Caco-2 (cell line): ENCODE results near the gene PAK4. TPM values are rescaled to one million over a fixed set of nuclear protein-coding genes. Genes with fewer than 3 reads are reported as not detected.
A peak's percentile ranks its signal among the peaks of the same experiment; 100 is the strongest.

ENCODE experiments used
- BruUV-seq: library from RNA; stranded (reverse); fragments of 400-500 nt; replicated peaks from 2 replicates; lab custom pipeline; 2021; lab: Mats Ljungman, UMichigan
- CTCF ChIA-PET: fragments of 300-600 bp; sonication (Branson Sonifier 250); formaldehyde crosslinking; loops from one replicate; lab custom pipeline; 2022; ENCODE audit warnings: antibody characterized with exemption; lab: Charles Lee
- POLR2A ChIA-PET: fragments of 300-600 bp; sonication (Branson Sonifier 250); formaldehyde crosslinking; loops from one replicate; lab custom pipeline; 2022; ENCODE audit warnings: antibody characterized with exemption; lab: Charles Lee
- DNase-seq, 2 experiments: peaks; one replicate each; pipeline versions ENCODE4 v3.0.0 to v3.0.0-alpha.2; 2020 to 2022
- H3K27me3 ChIP-seq: replicated peaks from 2 replicates; pipeline ENCODE4 v1.6.0; 2011; ENCODE audit warnings: low read length; ENCODE audit not compliant: control insufficient read depth, insufficient read depth
- H3K36me3 ChIP-seq: 2 replicates; pipeline ENCODE4 v1.5.1; 2011; ENCODE audit warnings: low read length; ENCODE audit not compliant: control insufficient read depth, insufficient read depth
- H3K4me1 ChIP-seq: fragments of 250-450 bp; sonication (Bioruptor Pico); 2 replicates; pipeline ENCODE4 v1.5.1; 2020; ENCODE audit warnings: mild to moderate bottlenecking
- H3K4me3 ChIP-seq: 2 replicates; pipeline ENCODE4 v1.5.1; 2011; ENCODE audit warnings: low read depth, mild to moderate bottlenecking, control low read depth, low read length
- H3K9me3 ChIP-seq: fragments of 250-450 bp; sonication (Bioruptor Pico); 2 replicates; pipeline ENCODE4 v1.5.1; 2020; ENCODE audit warnings: mild to moderate bottlenecking, moderate library complexity
- H3K27ac Mint-ChIP-seq: one replicate; pipeline ENCODE4 v1.8.0; 2022; ENCODE audit warnings: mixed read lengths; ENCODE audit not compliant: unreplicated experiment
- H3K27me3 Mint-ChIP-seq: one replicate; pipeline ENCODE4 v1.8.0; 2022; ENCODE audit warnings: mixed read lengths; ENCODE audit not compliant: insufficient read depth, unreplicated experiment
- H3K36me3 Mint-ChIP-seq: one replicate; pipeline ENCODE4 v1.8.0; 2022; ENCODE audit warnings: mild to moderate bottlenecking, mixed read lengths; ENCODE audit not compliant: insufficient read depth, unreplicated experiment
- H3K4me1 Mint-ChIP-seq: one replicate; pipeline ENCODE4 v1.8.0; 2022; ENCODE audit warnings: low read depth, mixed read lengths; ENCODE audit not compliant: unreplicated experiment
- H3K4me3 Mint-ChIP-seq: one replicate; pipeline ENCODE4 v1.8.0; 2022; ENCODE audit warnings: mild to moderate bottlenecking, moderate library complexity, mixed read lengths; ENCODE audit not compliant: unreplicated experiment
- H3K9me3 Mint-ChIP-seq: one replicate; pipeline ENCODE4 v1.8.0; 2022; ENCODE audit warnings: mixed read lengths; ENCODE audit not compliant: unreplicated experiment
- CTCF ChIP-seq, 2 experiments: fragments of 200-600 bp in 1 of 2; IDR thresholded peaks; 1 replicate in 1 of 2; 2 replicates in 1 of 2; pipeline versions ENCODE4 v1.5.1 to v1.8.0; 2011 to 2022; ENCODE audit warnings: antibody characterized with exemption in 1 of 2, control low read depth in 1 of 2, inconsistent platforms in 1 of 2, low read depth in 1 of 2, low read length in 1 of 2, mild to moderate bottlenecking in 1 of 2, moderate library complexity in 1 of 2; ENCODE audit not compliant: insufficient read depth in 1 of 2, severe bottlenecking in 1 of 2, unreplicated experiment in 1 of 2
- intact Hi-C: fragments of 100-400 bp; cut with micrococcal nuclease; formaldehyde crosslinking; loops from one replicate; pipeline ENCODE4 v1.10.0; 2022; ENCODE audit not compliant: unreplicated experiment
- total RNA-seq: library from RNA; stranded (reverse); gene quantifications from 2 replicates; pipeline ENCODE4 v1.2.3, GENCODE V29; 2022

The PAK4 gene
- total RNA-seq, 1 experiment from 2014 or later = 112 TPM

- Mint-ChIP-seq H3K4me1 (peaks cover 58% of the 10 kb centered on the region), H3K9me3 (no peaks in the 10 kb centered on the region), H3K27ac (no peak overlapping the region), H3K36me3 (peaks cover 55% of the 10 kb centered on the region), H3K4me3 (no peak overlapping the region), H3K27me3 (no peaks in the 10 kb centered on the region)
- BruUV-seq = no TSS peak
- Histone ChIP-seq H3K9me3 (peaks cover 4% of the 10 kb centered on the region; the same call in 1 of the 2 replicates), H3K27me3 (no peaks in the 10 kb centered on the region), H3K36me3 (no peaks in the 10 kb centered on the region; the same call in none of the 2 replicates), H3K4me1 (peaks cover 38% of the 10 kb centered on the region), H3K4me3 (no peak overlapping the region)
- TF ChIP-seq CTCF (IDR thresholded peaks at IDR 0.05; ENCODE audit: insufficient read depth in 1 of 2, low read depth in 1 of 2, low read length in 1 of 2, severe bottlenecking in 1 of 2, unreplicated experiment in 1 of 2) = no peak
- intact Hi-C loops = no loop called here
- POLR2A ChIA-PET = no interaction called here
- no peak for DNase-seq
- CTCF ChIA-PET = interaction anchor here (0.9 kb wide), 1 partner anchor 19 kb away, joined by 4 read pairs; no protein-coding TSS in a partner anchor
These were observed 21.9 kb downstream of the PAK4 start for GRCh38 chr19:39147480-39147879.

- no peak for TF ChIP-seq CTCF (IDR thresholded peaks at IDR 0.05; ENCODE audit: insufficient read depth in 1 of 2, low read depth in 1 of 2, low read length in 1 of 2, severe bottlenecking in 1 of 2, unreplicated experiment in 1 of 2)
- Mint-ChIP-seq H3K27ac (no peak overlapping the region), H3K4me3 (no peak overlapping the region), H3K4me1 (peaks cover 51% of the 10 kb centered on the region), H3K27me3 (no peaks in the 10 kb centered on the region), H3K9me3 (no peaks in the 10 kb centered on the region), H3K36me3 (peaks cover 51% of the 10 kb centered on the region)
- Histone ChIP-seq H3K36me3 (no peaks in the 10 kb centered on the region; the same call in none of the 2 replicates), H3K27me3 (no peaks in the 10 kb centered on the region), H3K4me3 (no peak overlapping the region), H3K4me1 (peaks cover 33% of the 10 kb centered on the region), H3K9me3 (peaks cover 4% of the 10 kb centered on the region; the same call in 1 of the 2 replicates)
- POLR2A ChIA-PET = no interaction called here
- DNase-seq = no peak
- no TSS peak for BruUV-seq
- CTCF ChIA-PET = no interaction called here
- intact Hi-C loops = no loop called here
These were observed 23.4 kb downstream of the PAK4 start for GRCh38 chr19:39148939-39149529.

- no peaks in the 10 kb centered on the region for H3K9me3 Mint-ChIP-seq
- BruUV-seq = no TSS peak
- no peak for DNase-seq
- H3K27me3 Mint-ChIP-seq = no peaks in the 10 kb centered on the region
- Histone ChIP-seq H3K27me3 (no peaks in the 10 kb centered on the region), H3K36me3 (no peaks in the 10 kb centered on the region; the same call in none of the 2 replicates), H3K4me1 (peaks cover 33% of the 10 kb centered on the region), H3K9me3 (peaks cover 4% of the 10 kb centered on the region; the same call in 1 of the 2 replicates), H3K4me3 (no peak overlapping the region)
- intact Hi-C loops = no loop called here
- no peak for TF ChIP-seq CTCF (IDR thresholded peaks at IDR 0.05; ENCODE audit: insufficient read depth in 1 of 2, low read depth in 1 of 2, low read length in 1 of 2, severe bottlenecking in 1 of 2, unreplicated experiment in 1 of 2)
- H3K4me3 Mint-ChIP-seq = no peak overlapping the region
- H3K27ac Mint-ChIP-seq = peak overlapping the region; percentile 33
- CTCF ChIA-PET = no interaction called here
- POLR2A ChIA-PET = no interaction called here
- peaks cover 51% of the 10 kb centered on the region for H3K4me1 Mint-ChIP-seq
- H3K36me3 Mint-ChIP-seq = peaks cover 54% of the 10 kb centered on the region
These were observed 24.6 kb downstream of the PAK4 start for GRCh38 chr19:39150235-39150634.
